Muscle of arm (tissue), 12 donors: ENCODE results near the gene ATP5PD. TPM values are rescaled to one million over a fixed set of nuclear protein-coding genes. Genes with fewer than 3 reads are reported as not detected.

Experiments
- DNase-seq: peaks from one replicate; pipeline ENCODE4 v3.0.0-alpha.2; 2013
- polyA plus RNA-seq, 12 donors: library from polyadenylated mRNA; unstranded; fragments of 120-200 nt; gene quantifications; one replicate each; pipeline ENCODE4 v1.2.1, GENCODE V29; 2013; ENCODE audit not compliant: insufficient read length in 12 of 12

ATP5PD gene
- polyA plus RNA-seq, 12 donors = 181 to 277 (median 254) TPM; not detected in 1

- DNase-seq = no peak
Measured at GRCh38 chr17:75001915-75002843, 44.6 kb downstream of the ATP5PD start.

- DNase-seq = no peak
Measured at GRCh38 chr17:74999523-74999922, 47.2 kb downstream of the ATP5PD start.

- DNase-seq = no peak
Measured at GRCh38 chr17:74998783-74999182, 48.0 kb downstream of the ATP5PD start.

GRCh38 chr17:74995847-74996246, 50.9 kb downstream of the ATP5PD start:
- DNase-seq = no peak

- DNase-seq = no peak
Measured at GRCh38 chr17:74994440-74994839, 52.3 kb downstream of the ATP5PD start.

- DNase-seq = no peak
Measured at GRCh38 chr17:74992223-74992622, 54.5 kb downstream of the ATP5PD start.

- no peak for DNase-seq
Measured at GRCh38 chr17:74990581-74991105, 56.1 kb downstream of the ATP5PD start.

Other genes with a start within 250 kb of the ATP5PD start
- gene GRIN2C, start 187.1 kb downstream of the ATP5PD start, polyA plus RNA-seq = 1 to 10 TPM in 1 of 12 donors, under 1 TPM in 9, not detected in 2; 0.48 to 1.1 (median 0.87) TPM
- 1 to 10 TPM in 10 of 12 donors, not detected in 2; 1.8 to 6.1 (median 2.6) TPM for gene FDXR, start 174.0 kb downstream of the ATP5PD start, polyA plus RNA-seq
- gene FADS6, start 153.3 kb downstream of the ATP5PD start, polyA plus RNA-seq = 1 to 10 TPM in 2 of 12 donors, under 1 TPM in 3, not detected in 7; 0.07 to 2.7 (median 0.37) TPM
- 1 to 10 TPM in 1 of 12 donors, under 1 TPM in 3, not detected in 8; 0.04 to 2.3 (median 0.54) TPM for gene USH1G, start 123.7 kb downstream of the ATP5PD start, polyA plus RNA-seq
- under 1 TPM in 1 of 12 donors, not detected in 11; 0.15 TPM for gene OTOP2, start 122.7 kb downstream of the ATP5PD start, polyA plus RNA-seq
- not detected for gene OTOP3, start 111.1 kb downstream of the ATP5PD start, polyA plus RNA-seq
- 10 to 100 TPM in 3 of 12 donors, 1 to 10 TPM in 8, not detected in 1; 4.1 to 16.4 (median 7.0) TPM for gene HID1, start 74.2 kb downstream of the ATP5PD start, polyA plus RNA-seq
- gene CDR2L, start 59.3 kb downstream of the ATP5PD start, polyA plus RNA-seq = 10 to 100 TPM in 2 of 12 donors, 1 to 10 TPM in 9, not detected in 1; 4.5 to 12.6 (median 7.0) TPM
- gene MRPL58, start 34.3 kb downstream of the ATP5PD start, polyA plus RNA-seq = 10 to 100 TPM in 11 of 12 donors, not detected in 1; 13.8 to 23.6 (median 22.2) TPM
- 10 to 100 TPM in 11 of 12 donors, not detected in 1; 10.5 to 23.8 (median 22.4) TPM for gene KCTD2, start 256 bp upstream of the ATP5PD start, polyA plus RNA-seq
- gene SLC16A5, start 41.0 kb upstream of the ATP5PD start, polyA plus RNA-seq = 10 to 100 TPM in 2 of 12 donors, 1 to 10 TPM in 8, not detected in 2; 5.3 to 17.4 (median 8.1) TPM
- gene ARMC7, start 63.0 kb upstream of the ATP5PD start, polyA plus RNA-seq = 1 to 10 TPM in 11 of 12 donors, not detected in 1; 5.0 to 8.4 (median 6.7) TPM
- 10 to 100 TPM in 11 of 12 donors, not detected in 1; 27.9 to 72.5 (median 37.0) TPM for gene NT5C, start 84.8 kb upstream of the ATP5PD start, polyA plus RNA-seq
- gene JPT1, start 107.5 kb upstream of the ATP5PD start, polyA plus RNA-seq = 100 to 1,000 TPM in 11 of 12 donors, not detected in 1; 156 to 369 (median 296) TPM
- gene SUMO2, start 136.0 kb upstream of the ATP5PD start, polyA plus RNA-seq = 100 to 1,000 TPM in 11 of 12 donors, not detected in 1; 315 to 505 (median 392) TPM
- 10 to 100 TPM in 11 of 12 donors, not detected in 1; 26.4 to 66.3 (median 43.9) TPM for gene NUP85, start 158.7 kb upstream of the ATP5PD start, polyA plus RNA-seq
- gene GGA3, start 214.6 kb upstream of the ATP5PD start, polyA plus RNA-seq = 10 to 100 TPM in 11 of 12 donors, not detected in 1; 27.8 to 68.7 (median 37.4) TPM
- 10 to 100 TPM in 11 of 12 donors, not detected in 1; 34.6 to 65.3 (median 57.7) TPM for gene MRPS7, start 214.9 kb upstream of the ATP5PD start, polyA plus RNA-seq
- gene MIF4GD, start 224.3 kb upstream of the ATP5PD start, polyA plus RNA-seq = 10 to 100 TPM in 9 of 12 donors, 1 to 10 TPM in 2, not detected in 1; 9.3 to 14.9 (median 12.2) TPM
- 1 to 10 TPM in 10 of 12 donors, not detected in 2; 4.1 to 7.5 (median 5.8) TPM for gene SLC25A19, start 242.5 kb upstream of the ATP5PD start, polyA plus RNA-seq